Stomach smooth muscle (tissue), 2 donors: ENCODE results near the gene PACS2.

Experiments used
- H3K27ac ChIP-seq: one replicate; pipeline ENCODE4 v1.7.0; 2013; ENCODE audit warnings: mild to moderate bottlenecking, low read length, inconsistent platforms
- H3K27me3 ChIP-seq, 2 donors: one replicate each; pipeline ENCODE4 v1.7.0; 2013; ENCODE audit warnings: low read length in 2 of 2; ENCODE audit not compliant: insufficient read depth in 2 of 2, control insufficient read depth in 1 of 2
- H3K36me3 ChIP-seq, 2 donors: one replicate each; pipeline ENCODE4 v1.7.0; 2013; ENCODE audit warnings: low read length in 2 of 2; ENCODE audit not compliant: control insufficient read depth in 2 of 2, insufficient read depth in 2 of 2
- H3K4me1 ChIP-seq: one replicate; pipeline ENCODE4 v1.7.0; 2013; ENCODE audit warnings: low read length; ENCODE audit not compliant: control insufficient read depth, insufficient read depth
- H3K4me3 ChIP-seq, 2 donors: one replicate each; pipeline ENCODE4 v1.7.0; 2013; ENCODE audit warnings: low read length in 2 of 2
- H3K9ac ChIP-seq, 2 donors: one replicate each; pipeline ENCODE4 v1.7.0; 2013; ENCODE audit warnings: low read length in 2 of 2, mild to moderate bottlenecking in 1 of 2
- H3K9me3 ChIP-seq, 2 donors: one replicate each; pipeline ENCODE4 v1.7.0; 2013; ENCODE audit warnings: low read length in 2 of 2; ENCODE audit not compliant: control insufficient read depth in 2 of 2
- donor health status: healthy.
- donor health status: Pancreatic carcinoma.

Gene PACS2

DNA sequence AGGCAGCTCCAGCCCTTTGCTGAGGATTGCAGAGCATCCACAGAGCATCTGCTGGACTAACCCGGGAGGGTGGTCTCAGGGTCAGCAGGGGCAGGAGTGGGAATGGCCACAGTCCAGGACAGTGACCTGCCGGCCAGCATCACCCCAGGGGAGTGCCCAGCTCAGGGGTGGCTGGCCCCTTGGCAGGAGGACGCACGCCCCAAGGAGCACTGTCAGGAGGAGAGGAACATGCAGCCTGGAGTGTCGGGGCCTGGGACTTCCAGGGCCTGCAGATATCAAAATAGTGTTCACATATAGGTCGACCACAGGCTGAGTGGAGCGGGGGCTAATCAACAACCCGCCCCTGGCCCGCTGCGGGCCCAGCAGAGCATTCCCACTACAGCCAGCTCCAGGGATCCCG, 50.6 kb downstream of the PACS2 start:
- H3K4me1 ChIP-seq = peaks cover 3% of the 10 kb centered on the region
- peaks cover 10 to 16% of the 10 kb centered on the region in 2 donors for H3K36me3 ChIP-seq
- no peak overlapping the region for H3K4me3 ChIP-seq
- H3K27me3 ChIP-seq = no peaks in the 10 kb centered on the region
- no peaks in the 10 kb centered on the region for H3K9me3 ChIP-seq
- no peak overlapping the region for H3K9ac ChIP-seq
- no peak overlapping the region for H3K27ac ChIP-seq

DNA sequence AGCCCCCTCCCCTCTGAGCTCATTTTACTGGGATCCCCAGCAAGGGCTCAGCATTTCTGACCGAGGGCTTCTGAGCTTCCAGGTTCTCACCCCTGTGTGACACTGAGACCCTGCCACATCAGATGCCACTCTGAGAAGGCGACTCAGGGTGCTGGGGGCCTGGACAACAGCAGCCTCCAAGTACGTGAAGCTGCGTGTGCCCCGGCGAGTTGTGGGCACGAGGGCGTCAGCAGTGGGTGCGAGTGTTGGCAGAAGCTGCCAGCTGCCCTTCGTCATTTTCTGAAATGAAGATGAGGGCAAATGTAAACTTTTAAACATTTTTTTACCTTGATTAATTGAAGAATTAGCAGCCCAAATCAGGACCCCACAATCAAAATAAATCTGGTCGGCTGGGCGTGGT, 51.1 kb downstream of the PACS2 start:
- no peaks in the 10 kb centered on the region for H3K9me3 ChIP-seq
- no peaks in the 10 kb centered on the region for H3K27me3 ChIP-seq
- no peak overlapping the region for H3K27ac ChIP-seq
- H3K4me1 ChIP-seq = peaks cover 3% of the 10 kb centered on the region
- H3K4me3 ChIP-seq = no peak overlapping the region
- no peak overlapping the region for H3K9ac ChIP-seq
- peaks cover 7 to 13% of the 10 kb centered on the region in 2 donors for H3K36me3 ChIP-seq

DNA sequence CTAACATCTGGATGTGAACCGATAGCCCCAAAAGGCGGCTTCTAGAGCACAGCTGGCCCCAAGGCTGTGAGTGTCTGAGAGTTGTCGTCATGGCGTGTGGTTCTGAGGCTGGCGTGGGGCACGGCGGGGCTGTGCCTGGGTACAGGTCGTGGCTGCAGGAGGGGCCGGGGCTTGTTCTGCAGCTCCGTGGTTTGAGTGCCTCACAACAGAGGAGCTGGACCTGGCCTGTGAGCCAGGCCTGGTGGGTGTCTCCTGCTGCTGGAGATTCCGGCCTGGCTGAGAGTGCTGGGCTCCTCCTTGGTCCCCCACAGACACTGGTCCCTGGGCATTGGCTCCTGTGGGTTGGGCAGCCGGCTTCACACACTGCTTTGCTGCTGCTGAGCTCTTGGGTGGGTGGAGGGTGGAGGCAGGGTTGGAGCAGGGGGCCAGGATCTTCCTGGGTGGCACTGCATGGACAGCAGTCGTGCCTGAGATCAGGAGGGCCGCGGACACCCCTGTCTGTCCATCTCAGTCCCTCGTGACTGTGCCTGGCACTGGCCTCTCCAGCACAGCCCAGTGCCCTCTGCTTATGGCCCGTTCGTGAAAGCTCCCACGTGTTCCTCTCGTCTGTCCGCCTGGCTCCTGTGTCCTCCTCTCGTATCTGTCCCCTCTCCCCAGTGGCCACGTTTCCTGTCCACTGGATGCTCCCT, 52.0 kb downstream of the PACS2 start:
- H3K27me3 ChIP-seq = no peaks in the 10 kb centered on the region
- H3K9ac ChIP-seq = no peak overlapping the region
- peaks cover 8% of the 10 kb centered on the region for H3K4me1 ChIP-seq
- no peaks in the 10 kb centered on the region for H3K9me3 ChIP-seq
- no peak overlapping the region for H3K4me3 ChIP-seq
- peaks cover 3 to 13% of the 10 kb centered on the region in 2 donors for H3K36me3 ChIP-seq
- H3K27ac ChIP-seq = no peak overlapping the region

DNA sequence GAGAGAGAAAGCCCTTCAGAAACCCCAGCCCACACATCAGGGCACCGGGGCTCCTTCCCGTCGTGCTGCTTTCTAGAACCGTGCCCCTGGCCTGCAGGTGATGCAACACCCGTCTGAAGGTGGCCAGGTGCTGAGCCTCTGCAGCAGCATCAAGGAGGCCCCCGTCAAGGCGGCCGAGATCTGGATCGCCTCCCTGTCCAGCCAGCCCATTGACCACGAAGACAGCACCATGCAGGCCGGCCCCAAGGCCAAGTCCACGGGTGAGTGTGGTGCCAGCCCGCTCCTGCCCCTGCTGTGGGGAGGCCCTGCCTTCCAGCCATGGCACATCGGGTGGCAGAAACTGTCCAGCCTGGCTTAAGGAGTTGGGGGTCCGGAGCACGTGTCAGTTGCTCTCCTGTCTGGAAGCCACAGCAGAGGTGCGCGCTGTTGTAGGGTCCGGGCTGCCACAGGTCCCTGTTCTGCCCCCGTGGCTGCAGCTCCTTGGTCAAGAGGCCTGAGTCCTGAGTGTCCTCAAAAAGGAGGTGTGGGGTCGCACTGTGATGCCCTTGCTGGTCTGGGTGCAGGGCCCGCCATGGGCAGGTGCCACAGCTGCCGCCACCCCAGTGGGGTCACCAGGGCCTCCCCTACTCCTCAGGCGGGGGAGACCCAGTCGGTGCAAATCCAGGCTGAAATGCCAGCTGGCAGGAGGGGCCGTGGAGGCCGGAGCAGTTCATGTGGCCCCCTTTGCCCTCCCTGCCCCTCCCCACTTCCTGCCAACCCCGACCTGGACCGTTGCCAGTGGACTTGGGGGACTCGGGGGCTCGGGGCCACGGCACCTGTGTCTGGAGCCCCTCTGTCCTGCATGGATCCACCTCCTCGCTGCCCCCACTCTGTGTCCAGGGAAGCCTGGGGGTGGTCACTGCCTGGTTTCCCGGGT, 52.8 kb downstream of the PACS2 start:
- Histone ChIP-seq H3K27ac (no peak overlapping the region), H3K36me3 (peaks cover 3 to 19% of the 10 kb centered on the region in 2 donors), H3K27me3 (no peaks in the 10 kb centered on the region), H3K9me3 (no peaks in the 10 kb centered on the region), H3K9ac (no peak overlapping the region), H3K4me1 (peaks cover 9% of the 10 kb centered on the region), H3K4me3 (no peak overlapping the region)

DNA sequence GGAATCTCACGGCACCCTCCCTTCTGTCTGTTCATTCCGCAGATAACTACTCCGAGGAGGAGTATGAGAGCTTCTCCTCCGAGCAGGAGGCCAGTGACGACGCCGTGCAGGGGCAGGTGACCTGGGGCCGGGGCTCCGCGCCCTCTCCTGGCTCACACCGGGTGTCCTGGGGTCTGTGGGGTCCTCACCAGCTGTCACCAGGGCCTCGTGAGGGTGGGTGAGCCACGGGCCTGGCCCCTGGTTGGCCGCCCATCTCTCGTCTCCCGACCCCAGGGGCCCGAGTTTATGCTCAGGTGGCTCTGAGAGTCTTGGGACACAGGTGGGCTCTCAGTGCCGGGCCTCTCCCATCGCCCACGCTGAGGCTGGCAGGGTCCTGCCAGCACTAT, 53.5 kb downstream of the PACS2 start:
- no peak overlapping the region for H3K27ac ChIP-seq
- no peaks in the 10 kb centered on the region for H3K9me3 ChIP-seq
- H3K36me3 ChIP-seq = peaks cover 3 to 19% of the 10 kb centered on the region in 2 donors
- no peak overlapping the region for H3K9ac ChIP-seq
- no peak overlapping the region for H3K4me3 ChIP-seq
- H3K27me3 ChIP-seq = no peaks in the 10 kb centered on the region
- peaks cover 9% of the 10 kb centered on the region for H3K4me1 ChIP-seq

DNA sequence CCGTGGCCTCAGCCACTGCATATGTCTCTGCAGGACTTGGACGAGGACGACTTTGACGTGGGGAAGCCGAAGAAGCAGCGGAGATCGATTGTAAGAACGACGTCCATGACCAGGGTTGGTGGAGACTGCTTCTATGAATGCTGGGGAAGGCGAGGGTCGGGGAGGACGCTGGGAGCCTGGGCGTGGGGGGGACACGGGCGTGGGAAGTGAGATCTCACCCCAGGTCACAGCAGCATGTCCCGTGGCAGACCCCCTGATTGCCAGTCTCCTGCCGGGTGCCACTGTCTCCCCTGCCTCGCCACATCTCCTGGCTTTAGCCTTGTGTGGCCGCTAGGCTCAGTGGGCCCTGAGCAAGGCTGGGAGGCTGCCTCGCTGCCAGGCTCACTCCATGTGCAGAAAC, 53.9 kb downstream of the PACS2 start:
- H3K27ac ChIP-seq = no peak overlapping the region
- H3K9ac ChIP-seq = no peak overlapping the region
- peaks cover 3 to 19% of the 10 kb centered on the region in 2 donors for H3K36me3 ChIP-seq
- H3K4me1 ChIP-seq = peaks cover 9% of the 10 kb centered on the region
- H3K27me3 ChIP-seq = no peaks in the 10 kb centered on the region
- no peak overlapping the region for H3K4me3 ChIP-seq
- no peaks in the 10 kb centered on the region for H3K9me3 ChIP-seq

DNA sequence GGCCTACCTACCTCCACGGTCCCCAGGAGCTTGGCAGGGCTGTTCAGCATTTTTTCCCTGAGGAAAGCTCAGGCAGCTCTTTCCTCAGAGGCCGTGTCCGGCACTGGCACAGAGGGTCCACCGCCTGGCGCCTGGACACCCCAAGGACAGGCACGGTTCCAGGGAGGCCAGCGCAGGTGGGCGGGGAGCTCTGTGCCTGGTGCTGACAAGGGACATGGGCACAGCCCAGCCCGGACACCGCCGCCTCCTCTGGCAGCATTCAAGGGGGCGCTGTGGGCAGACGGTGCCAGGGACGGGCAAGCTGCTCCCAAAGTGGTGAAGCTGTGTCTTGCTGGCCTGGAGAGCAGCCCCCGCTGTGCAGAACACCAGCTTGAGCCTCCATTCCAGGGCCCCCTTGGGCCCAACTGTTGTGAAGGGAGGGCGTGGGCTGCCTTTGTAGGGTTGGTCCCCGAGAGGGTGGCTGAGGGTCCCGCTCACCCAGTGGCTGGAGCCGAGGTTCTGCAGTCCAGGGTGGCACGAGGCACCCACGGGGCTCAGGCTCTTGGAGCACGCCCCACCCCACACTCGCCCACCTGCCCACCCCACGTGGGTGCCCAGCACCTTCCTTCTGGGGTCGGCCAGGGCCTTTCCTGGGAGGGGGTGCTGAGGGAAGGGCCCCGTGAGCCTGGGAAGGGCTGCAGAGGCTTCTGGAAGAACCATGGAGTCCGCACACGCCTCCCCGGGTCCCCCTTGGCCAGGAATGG, 54.5 kb downstream of the PACS2 start:
- Histone ChIP-seq H3K4me3 (no peak overlapping the region), H3K9ac (no peak overlapping the region), H3K4me1 (peaks cover 6% of the 10 kb centered on the region), H3K27ac (no peak overlapping the region), H3K9me3 (no peaks in the 10 kb centered on the region), H3K36me3 (peaks cover 3 to 19% of the 10 kb centered on the region in 2 donors), H3K27me3 (no peaks in the 10 kb centered on the region)

DNA sequence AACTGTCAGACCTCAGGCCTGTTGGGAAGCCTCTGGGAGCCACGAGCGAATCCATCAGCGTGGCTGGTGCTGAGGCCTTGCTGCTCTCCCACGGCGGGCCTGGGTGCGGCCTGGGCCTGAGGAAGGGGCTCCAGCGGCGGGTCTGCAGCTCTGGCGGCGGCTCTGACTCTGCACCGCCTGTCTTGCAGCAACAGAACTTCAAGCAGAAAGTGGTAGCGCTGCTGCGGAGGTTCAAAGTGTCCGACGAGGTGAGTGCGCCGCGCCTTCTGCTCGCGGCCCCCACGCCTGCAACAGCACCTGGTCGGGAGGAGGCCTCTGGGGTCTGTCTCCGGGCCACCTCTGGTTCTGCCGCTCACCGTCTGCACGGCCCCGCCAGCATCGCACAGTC, 55.1 kb downstream of the PACS2 start:
- H3K4me1 ChIP-seq = peaks cover 5% of the 10 kb centered on the region
- H3K36me3 ChIP-seq = peaks cover 3 to 19% of the 10 kb centered on the region in 2 donors
- H3K27ac ChIP-seq = no peak overlapping the region
- no peaks in the 10 kb centered on the region for H3K9me3 ChIP-seq
- no peak overlapping the region for H3K4me3 ChIP-seq
- H3K27me3 ChIP-seq = no peaks in the 10 kb centered on the region
- H3K9ac ChIP-seq = no peak overlapping the region

DNA sequence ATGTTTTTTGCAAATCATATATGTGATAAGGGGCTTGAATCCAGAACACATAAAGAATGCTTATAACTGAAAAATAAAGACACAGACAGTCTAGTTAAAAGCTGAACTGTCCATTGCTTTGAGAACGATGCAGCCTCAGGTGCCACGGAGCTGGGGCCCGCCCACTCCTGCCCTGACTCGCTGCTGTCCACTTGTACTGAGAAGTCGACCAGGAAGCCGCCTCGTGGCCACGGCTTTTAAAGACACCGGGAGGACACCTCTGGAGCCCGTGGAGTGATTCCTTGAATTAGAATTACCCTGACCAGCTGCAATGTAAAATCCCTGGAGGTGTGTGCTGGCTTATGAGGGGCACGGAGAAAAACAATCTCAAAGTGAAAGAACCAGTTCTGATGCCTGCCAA, 59.8 kb downstream of the PACS2 start:
- no peaks in the 10 kb centered on the region for H3K9me3 ChIP-seq
- no peak overlapping the region for H3K27ac ChIP-seq
- no peak overlapping the region for H3K9ac ChIP-seq
- no peaks in the 10 kb centered on the region for H3K27me3 ChIP-seq
- peaks cover 0 to 10% of the 10 kb centered on the region in 2 donors for H3K36me3 ChIP-seq
- no peak overlapping the region for H3K4me3 ChIP-seq
- peaks cover 5% of the 10 kb centered on the region for H3K4me1 ChIP-seq

DNA sequence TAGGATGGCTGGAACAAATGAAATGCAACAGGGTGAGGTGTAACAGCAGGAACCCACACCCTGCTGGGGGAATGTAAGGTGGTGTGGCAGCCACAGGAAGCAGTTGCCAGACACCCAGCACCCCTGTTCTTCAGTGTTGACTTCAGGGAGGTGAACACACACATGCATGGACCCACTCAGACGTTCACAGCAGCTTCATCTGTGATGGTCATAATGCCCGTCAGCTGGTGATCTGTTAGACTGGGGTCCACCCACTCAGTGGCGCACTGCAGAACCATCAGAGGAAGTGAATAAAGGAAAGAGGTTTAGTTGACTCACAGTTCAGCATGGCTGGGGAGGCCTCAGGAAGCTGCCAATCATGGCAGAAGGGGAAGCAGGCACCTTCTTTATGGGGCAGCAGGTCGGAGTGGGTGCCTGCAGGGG, 61.1 kb downstream of the PACS2 start:
- no peaks in the 10 kb centered on the region for H3K27me3 ChIP-seq

More for the DNA sequence above, 61.1 kb downstream of the PACS2 start:
- Histone ChIP-seq H3K27ac (no peak overlapping the region), H3K9me3 (no peaks in the 10 kb centered on the region), H3K36me3 (peaks cover 3 to 12% of the 10 kb centered on the region in 2 donors), H3K9ac (no peak overlapping the region), H3K4me1 (peaks cover 5% of the 10 kb centered on the region), H3K4me3 (no peak overlapping the region)
